ES-I3 (cell line): ENCODE data around the gene CFL1.
A peak's percentile ranks its signal among the peaks of the same experiment; 100 is the strongest.

Experiments used
- H3K36me3 ChIP-seq: 2 replicates; pipeline ENCODE4 v1.6.1; 2013; ENCODE audit warnings: mild to moderate bottlenecking, low read length, control low read depth, moderate library complexity; ENCODE audit not compliant: insufficient read depth
- H3K4me1 ChIP-seq: 2 replicates; pipeline ENCODE4 v1.6.1; 2013; ENCODE audit warnings: mild to moderate bottlenecking, control low read depth, low read length; ENCODE audit not compliant: insufficient read depth
- H3K9ac ChIP-seq: 2 replicates; pipeline ENCODE4 v1.6.1; 2013; ENCODE audit warnings: low read depth, mild to moderate bottlenecking, low read length, moderate library complexity
- H3K9me3 ChIP-seq: 2 replicates; pipeline ENCODE4 v1.6.1; 2013; ENCODE audit warnings: mild to moderate bottlenecking, low read length, moderate library complexity; ENCODE audit not compliant: control insufficient read depth, insufficient read depth

CFL1 gene

DNA sequence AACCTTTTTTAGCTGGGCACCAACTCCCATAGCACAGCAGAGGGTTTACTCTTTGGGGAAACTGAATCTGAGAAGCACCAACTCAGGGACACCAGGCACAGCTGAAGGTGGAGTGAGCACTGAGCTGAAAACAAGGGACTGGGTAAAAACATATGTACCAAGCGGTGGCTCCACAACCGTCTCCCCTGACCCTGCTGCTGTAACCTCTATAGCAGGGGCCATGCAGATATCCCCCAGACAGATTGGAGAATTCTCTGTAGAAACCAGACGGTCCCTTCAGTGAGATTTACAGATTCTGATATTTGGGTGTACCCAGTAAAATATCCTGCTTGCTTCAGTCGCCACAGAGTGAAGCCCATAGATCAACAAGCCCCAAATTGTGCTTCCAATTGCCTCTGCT, 28.5 kb downstream of the CFL1 start:
- Histone ChIP-seq H3K9me3 (no peaks in the 10 kb centered on the region), H3K36me3 (no peaks in the 10 kb centered on the region), H3K9ac (no peak overlapping the region), H3K4me1 (0 out of 2 replicates have a peak, but pooled peaks cover 4% of the 10 kb centered on the region)

DNA sequence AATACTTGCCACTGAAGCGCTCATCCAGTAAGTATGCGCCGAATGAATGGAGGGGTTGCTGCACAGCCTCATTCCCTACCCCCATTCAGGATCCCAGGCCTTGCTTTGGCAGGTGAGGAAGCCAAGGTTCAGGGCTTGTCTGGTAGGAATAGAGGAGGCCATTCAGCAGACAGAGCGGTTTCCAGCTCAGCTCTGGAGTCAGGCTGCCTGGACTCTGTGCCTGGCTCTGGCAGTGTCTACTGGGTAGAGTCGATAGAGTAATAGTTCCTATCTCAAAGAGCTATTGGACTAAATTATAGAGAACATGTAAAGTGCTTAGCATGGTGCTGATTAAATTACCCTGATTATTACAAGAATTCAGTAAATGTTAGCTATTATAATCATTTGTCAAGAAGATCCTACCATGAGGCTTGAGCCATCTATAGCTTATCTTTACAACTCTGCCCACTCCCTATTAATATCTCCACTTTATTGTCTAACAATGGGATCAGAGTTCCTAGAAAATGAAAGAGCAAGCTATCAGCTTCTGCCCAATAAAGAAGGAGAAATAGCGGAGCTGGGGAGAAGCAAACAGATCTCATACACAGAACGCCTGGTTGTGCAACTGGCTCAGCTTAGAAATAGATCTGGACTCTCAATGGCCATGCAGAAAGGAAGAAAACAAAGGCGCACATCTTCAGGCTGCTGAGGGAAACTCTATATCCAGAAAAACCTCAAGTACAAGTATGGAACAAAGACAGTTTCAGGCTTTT, 30.8 kb downstream of the CFL1 start:
- Histone ChIP-seq H3K9me3 (no peaks in the 10 kb centered on the region), H3K9ac (no peak overlapping the region), H3K4me1 (no peaks in the 10 kb centered on the region), H3K36me3 (no peaks in the 10 kb centered on the region)

DNA sequence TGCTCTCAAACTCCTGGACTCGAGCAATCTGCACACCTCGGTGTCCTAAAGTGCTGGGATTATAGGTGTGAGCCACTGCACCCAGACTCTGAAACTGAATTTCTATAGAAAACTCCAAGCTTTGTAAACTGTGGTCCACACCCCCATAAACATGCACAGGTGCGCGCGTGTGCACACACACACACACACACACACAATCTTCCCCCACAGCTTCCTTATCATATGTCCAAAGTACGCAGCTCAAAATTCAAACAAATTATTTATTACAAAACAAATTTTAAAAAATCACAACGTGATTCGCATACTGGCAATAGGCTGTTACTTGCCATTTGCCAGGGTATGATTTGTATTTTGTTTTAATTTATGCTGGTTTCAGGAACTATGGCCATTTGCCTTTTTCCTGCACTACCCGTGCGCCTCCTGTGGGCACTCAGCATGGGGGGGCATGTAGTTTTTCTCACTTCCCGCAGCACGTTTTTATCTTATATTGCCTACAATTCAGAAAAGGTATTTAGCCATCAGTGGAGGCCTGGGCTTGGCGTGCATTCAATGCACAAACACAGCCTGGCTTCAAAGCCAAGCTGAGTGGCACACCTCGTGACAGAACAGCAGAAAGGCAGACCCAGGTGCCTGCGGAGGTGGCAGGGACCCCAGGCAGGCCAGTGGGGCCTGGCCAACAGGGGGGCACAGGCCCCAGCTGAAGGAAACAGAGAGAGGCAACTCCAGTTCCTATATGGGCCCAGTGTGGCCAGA, 35.0 kb downstream of the CFL1 start:
- no peaks in the 10 kb centered on the region for H3K4me1 ChIP-seq
- H3K9me3 ChIP-seq = no peaks in the 10 kb centered on the region
- H3K9ac ChIP-seq = no peak overlapping the region
- no peaks in the 10 kb centered on the region for H3K36me3 ChIP-seq

DNA sequence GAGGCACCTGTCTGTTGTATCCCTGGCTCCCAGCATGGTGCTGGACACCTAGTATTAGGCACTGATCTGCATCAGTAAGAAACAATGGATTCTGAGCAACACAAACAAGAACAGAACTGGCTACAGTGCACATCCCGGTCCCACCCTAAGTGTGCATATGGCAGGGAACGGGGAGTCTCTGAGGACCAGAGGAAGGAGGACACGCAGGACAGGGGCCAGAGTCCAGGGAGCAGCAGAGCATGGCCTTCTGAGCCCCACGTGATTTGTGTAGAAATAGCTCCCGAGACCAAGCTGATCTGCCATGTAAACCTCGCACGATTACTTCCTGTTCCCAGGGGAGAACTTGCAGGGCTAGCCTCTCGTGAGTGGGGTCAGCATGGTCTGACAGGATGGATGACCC, 36.9 kb downstream of the CFL1 start:
- Histone ChIP-seq H3K9ac (no peak overlapping the region), H3K4me1 (no peaks in the 10 kb centered on the region), H3K9me3 (no peaks in the 10 kb centered on the region)

DNA sequence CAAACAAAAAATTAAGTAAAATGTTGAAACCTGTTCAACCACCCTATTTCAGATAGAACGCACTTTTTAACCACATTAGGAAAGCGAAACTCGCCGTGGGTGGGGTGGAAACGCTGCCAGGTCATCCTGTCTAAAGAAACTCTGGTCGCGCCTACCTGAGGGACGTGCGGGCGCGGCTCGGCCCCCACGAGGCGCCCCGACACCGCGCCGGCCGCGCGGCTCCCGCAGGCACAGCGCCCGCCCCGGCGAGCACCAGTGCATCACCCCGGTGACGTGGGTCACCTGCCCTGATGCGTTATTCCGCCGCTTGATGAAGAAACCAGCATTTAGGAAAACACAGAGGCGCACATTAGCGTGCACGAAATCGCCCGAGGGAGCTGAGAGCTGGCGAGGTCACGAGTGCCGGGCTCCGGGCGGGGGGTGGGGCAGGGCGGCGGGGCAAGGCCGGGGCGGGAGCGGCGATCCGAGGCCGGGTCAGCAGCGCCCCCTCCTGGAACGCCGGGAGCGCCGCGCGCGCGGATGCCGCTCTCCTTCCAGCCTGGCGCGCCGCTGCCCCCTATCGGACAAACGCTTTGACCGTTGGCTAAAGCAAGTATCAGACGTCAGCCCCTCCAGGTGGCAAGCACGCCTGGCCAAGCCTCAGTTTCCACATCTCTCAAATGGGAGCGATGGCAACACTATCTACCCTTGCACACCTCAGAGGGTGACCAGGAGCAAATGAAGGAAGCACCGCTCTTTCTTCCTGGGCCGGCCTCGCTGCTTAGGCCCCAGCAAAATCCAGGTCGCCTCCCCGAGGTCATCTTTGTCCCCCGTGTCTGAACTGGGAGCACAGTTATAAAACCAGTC, 39.9 kb downstream of the CFL1 start:
- Histone ChIP-seq H3K36me3 (no peaks in the 10 kb centered on the region), H3K9ac (peak overlapping the region; percentile 93), H3K9me3 (no peaks in the 10 kb centered on the region), H3K4me1 (no peaks in the 10 kb centered on the region)

More for the DNA sequence above, 36.9 kb downstream of the CFL1 start:
- no peaks in the 10 kb centered on the region for H3K36me3 ChIP-seq

DNA sequence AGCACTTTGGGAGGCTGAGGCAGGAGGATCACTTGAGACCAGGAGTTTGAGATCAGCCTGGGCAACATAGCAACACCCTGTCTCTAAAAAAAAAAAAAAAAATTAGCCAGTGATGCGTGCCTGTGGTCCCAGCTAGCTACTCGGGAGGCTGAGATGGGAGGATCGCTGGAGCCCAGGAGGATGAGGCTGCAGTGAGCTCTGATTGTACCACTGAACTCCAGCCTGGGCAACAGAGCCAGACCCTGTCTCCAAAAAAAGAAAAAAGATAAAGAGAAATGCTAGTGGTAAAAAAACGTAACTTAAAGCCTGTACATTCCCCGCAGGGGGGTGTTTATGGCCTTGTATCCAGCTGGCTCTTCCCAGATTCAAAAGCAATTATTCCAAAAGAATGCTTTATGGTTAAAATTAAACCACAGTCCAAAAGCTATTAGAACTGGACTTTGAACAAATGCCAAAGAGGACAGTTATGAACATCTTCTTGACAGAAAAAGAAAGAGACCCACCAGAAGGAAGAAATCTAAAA, 40.6 kb downstream of the CFL1 start:
- H3K9ac ChIP-seq = peak overlapping the region; percentile 93
- H3K36me3 ChIP-seq = no peaks in the 10 kb centered on the region
- H3K9me3 ChIP-seq = no peaks in the 10 kb centered on the region
- H3K4me1 ChIP-seq = no peaks in the 10 kb centered on the region

DNA sequence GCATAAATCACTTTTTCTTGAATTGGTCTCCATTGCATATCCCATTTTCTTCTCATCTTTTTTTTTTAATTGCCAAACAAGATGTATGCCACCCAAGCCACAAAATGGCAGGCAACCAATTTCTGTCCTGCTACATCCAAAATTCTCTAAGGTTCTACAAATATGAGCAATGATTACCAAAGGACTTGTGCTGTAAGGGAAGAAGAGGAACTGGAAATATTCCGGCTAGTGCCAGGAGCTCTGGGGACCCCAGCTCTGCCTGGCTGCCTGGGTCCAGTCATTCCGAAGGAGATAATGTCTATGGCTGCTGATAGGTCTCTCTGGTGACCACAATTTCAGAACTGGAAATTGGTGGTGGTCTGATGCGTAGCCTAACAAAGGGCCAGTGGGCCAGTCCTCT, 41.3 kb downstream of the CFL1 start:
- Histone ChIP-seq H3K9me3 (no peaks in the 10 kb centered on the region), H3K4me1 (no peaks in the 10 kb centered on the region), H3K9ac (no peak overlapping the region), H3K36me3 (no peaks in the 10 kb centered on the region)

DNA sequence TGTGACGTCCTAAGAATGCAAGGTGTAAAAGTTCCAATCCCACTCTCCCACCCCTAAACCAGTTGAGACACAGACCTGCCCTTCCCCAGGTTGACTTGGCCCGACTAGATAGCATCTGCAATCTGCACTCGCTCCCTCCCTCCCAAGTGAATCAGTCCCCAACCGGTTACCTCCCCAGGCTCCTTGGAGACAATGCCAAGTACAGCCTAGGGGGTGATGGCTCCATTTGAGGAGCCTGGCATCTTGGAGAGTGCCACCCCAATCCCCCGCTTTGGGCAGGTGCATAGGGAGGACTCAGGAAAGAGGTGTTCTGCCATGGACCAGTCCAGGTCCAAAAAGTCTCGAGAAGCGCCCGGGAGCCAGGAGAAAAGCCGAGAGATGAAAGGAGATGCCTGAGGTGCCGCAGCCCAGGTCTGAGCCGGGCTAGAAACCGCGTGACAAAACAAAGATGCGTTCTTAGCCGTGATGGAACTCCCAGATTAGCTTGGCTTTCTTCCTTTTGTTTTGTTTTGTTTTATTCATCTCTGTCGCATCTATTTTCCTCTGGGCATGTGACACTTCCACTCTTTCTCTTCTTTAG, 42.9 kb downstream of the CFL1 start:
- Histone ChIP-seq H3K9me3 (no peaks in the 10 kb centered on the region), H3K4me1 (no peaks in the 10 kb centered on the region), H3K9ac (no peak overlapping the region), H3K36me3 (no peaks in the 10 kb centered on the region)

DNA sequence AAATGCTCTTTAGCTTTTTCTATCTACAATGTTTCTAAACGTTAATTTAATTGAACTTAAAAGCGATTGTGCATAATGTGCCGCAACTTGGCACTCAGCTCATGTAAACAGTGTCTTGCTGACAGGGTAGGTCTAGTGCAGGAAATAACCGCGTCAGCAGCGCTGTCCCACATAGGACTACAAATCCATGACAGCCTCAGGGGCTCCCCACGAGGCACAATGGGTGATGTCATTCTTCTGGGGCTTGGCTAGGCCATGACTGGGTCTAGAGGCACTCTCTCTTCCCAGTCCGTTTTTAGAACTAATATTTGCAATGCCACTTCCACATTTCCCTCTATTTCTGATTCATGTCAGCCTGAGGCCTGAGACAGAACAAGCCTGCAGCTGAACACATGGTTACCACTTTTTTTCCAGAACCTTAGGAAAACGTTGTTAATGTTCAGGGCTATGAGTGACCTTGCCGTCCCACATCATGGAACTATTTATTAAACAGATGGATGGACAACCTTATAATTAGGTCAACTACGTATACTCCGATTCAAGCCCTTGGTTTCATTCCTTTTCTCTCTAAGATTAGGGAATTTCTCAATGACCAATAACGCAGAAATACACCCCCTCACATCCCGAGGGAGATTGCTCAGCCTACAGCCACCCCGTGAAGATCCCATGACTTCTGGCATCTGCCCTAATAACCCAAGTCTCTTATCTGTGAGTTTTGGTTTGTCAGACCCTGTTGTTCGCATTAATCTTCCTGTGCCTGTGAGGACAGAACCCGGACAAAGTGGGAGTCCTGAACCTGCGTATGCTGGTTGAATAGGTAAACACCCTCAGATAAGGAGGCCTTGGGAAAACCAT, 43.6 kb downstream of the CFL1 start:
- Histone ChIP-seq H3K36me3 (no peaks in the 10 kb centered on the region), H3K9ac (no peak overlapping the region), H3K4me1 (no peaks in the 10 kb centered on the region), H3K9me3 (no peaks in the 10 kb centered on the region)

DNA sequence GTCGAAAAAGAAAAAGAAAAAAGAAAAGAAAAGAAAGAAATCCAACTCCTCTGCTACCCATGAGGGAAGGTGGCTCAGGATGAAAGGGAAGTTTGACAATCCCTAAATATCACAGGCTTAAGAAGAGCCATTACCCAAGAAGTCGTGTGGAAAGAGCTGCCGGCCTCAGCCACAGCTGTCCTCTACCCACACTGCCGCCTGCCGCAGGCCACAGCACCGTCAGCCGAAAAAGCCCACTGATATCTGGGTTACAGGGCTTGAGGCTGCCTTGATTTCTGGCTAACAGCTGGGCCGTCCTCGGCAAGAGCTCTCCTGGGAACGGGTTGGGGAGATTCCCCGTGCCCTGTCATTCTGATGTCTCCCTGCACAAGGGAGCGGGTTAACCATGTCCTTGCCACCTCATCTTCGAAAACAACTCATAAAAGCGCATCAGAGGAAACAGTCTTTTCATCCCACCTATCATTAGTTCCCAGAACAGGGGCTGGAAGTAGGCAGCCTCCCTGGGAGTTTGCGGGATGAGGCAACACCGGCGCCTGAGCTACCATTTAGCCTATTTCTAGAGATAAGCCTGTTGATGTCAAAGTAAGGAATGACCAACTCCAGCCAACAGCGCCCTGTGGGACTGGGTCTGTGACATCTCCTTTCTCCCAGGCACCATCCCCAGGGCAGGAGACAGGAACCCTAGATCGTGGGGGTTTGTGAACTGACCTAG, 46.1 kb downstream of the CFL1 start:
- Histone ChIP-seq H3K9ac (no peak overlapping the region), H3K4me1 (no peaks in the 10 kb centered on the region), H3K36me3 (no peaks in the 10 kb centered on the region), H3K9me3 (no peaks in the 10 kb centered on the region)

DNA sequence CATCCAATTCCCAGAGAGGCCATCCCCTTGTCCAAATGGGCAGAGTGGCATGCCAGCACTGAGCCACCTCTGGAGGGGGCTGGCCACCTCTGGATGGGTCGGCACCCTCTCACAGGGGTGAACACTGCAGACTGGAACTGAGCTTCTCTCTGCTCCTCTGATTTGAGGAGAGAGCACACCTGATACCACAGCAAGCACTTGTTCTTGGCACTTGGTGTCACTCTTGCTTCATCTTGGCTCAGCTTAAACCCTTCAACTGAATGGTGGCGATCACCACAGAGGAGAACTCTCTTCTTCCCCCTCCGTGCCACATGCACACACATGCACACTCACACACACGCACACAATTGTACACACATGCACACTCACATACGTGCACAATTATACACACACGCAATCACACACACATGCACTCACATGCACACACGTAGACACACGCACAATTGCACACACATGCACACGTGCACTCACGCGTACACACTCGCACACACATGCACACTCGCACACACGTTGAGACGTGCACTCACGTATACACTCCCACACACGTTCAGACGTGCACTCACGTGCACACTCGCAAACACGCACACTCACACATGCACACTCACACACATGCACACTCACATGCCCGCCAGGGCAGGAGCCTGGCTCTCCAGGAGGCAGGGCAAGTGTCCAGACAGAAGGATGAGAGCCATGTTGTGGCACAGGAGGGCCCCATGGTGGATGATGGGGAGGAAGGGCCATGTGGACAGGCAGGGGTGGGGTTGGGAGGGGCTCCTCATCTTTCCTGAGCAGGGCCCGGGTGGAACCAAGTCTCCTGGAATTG, 47.7 kb downstream of the CFL1 start:
- no peak overlapping the region for H3K9ac ChIP-seq
- H3K4me1 ChIP-seq = no peaks in the 10 kb centered on the region
- no peaks in the 10 kb centered on the region for H3K9me3 ChIP-seq
- no peaks in the 10 kb centered on the region for H3K36me3 ChIP-seq

DNA sequence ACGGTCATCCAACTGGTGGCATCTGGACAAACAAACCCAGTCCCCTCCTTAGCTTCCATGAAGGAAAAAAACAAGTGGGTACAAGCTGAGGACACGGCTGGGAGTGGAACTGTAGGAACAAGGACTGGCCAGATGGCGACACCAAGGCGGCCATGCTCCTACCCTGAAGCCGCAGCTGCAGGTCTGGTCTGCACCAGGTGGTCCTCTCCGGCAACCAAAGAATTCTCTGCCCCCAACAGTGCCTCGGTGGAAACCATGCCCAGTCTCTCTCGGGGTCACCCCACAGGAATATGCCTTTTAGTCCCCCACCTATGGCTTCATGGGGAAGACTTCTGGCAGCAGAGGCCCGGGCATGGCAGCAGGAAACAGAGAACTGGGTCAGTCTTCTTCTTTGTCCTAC, 48.5 kb downstream of the CFL1 start:
- Histone ChIP-seq H3K4me1 (no peaks in the 10 kb centered on the region), H3K9me3 (no peaks in the 10 kb centered on the region), H3K9ac (no peak overlapping the region), H3K36me3 (no peaks in the 10 kb centered on the region)
